ENCODE measurements around the gene PACSIN1.
"Not testable (repeated sequence)": the region's sequence is repeated elsewhere in the genome, so short reads cannot be mapped to it uniquely, and the experiment has no call there.

The PACSIN1 gene

GRCh38 chr6:34459899-34460593 is 5.8 kb upstream of the PACSIN1 start:
- peak; percentile 10 for DNase-seq

GRCh38 chr6:34460796-34461507 is 4.9 kb upstream of the PACSIN1 start:
- DNase-seq = no peak

GRCh38 chr6:34462010-34462409 is 3.9 kb upstream of the PACSIN1 start:
- no peak for DNase-seq

GRCh38 chr6:34462551-34462971 is 3.3 kb upstream of the PACSIN1 start:
- DNase-seq = no peak

GRCh38 chr6:34463299-34463698 is 2.6 kb upstream of the PACSIN1 start:
- DNase-seq = no peak

- no peak for DNase-seq
Observed at GRCh38 chr6:34463849-34464248, 2.0 kb upstream of the PACSIN1 start.

- DNase-seq = no peak
Observed at GRCh38 chr6:34466242-34467185, 638 bp downstream of the PACSIN1 start.

GRCh38 chr6:34468378-34468892 is 2.6 kb downstream of the PACSIN1 start:
- no peak for DNase-seq

- no peak for DNase-seq
Observed at GRCh38 chr6:34469499-34469898, 3.6 kb downstream of the PACSIN1 start.

- DNase-seq = no peak
Observed at GRCh38 chr6:34472425-34472824, 6.5 kb downstream of the PACSIN1 start.

GRCh38 chr6:34473967-34474366 is 8.1 kb downstream of the PACSIN1 start:
- no peak for DNase-seq

GRCh38 chr6:34474754-34475153 is 8.9 kb downstream of the PACSIN1 start:
- DNase-seq = no peak

- DNase-seq = no peak
Observed at GRCh38 chr6:34475238-34475682, 9.4 kb downstream of the PACSIN1 start.

GRCh38 chr6:34475767-34476328 is 10.0 kb downstream of the PACSIN1 start:
- DNase-seq = no peak

- DNase-seq = peak; percentile 44
Observed at GRCh38 chr6:34476447-34476846, 10.6 kb downstream of the PACSIN1 start.

GRCh38 chr6:34476921-34477320 is 11.0 kb downstream of the PACSIN1 start:
- no peak for DNase-seq

GRCh38 chr6:34478796-34479195 is 12.9 kb downstream of the PACSIN1 start:
- no peak for DNase-seq

- not testable (repeated sequence) for DNase-seq
Observed at GRCh38 chr6:34483781-34484180, 17.9 kb downstream of the PACSIN1 start.

GRCh38 chr6:34484391-34484790 is 18.5 kb downstream of the PACSIN1 start:
- DNase-seq = no peak

GRCh38 chr6:34484899-34485298 is 19.0 kb downstream of the PACSIN1 start:
- no peak for DNase-seq

- DNase-seq = no peak
Observed at GRCh38 chr6:34485321-34486060, 19.6 kb downstream of the PACSIN1 start.

Data from NCI-H2171 (cell line).